HuH-7 (cell line): ENCODE measurements around the gene NKX2-2.
A peak's percentile ranks its signal among the peaks of the same experiment; 100 is the strongest.
"Not testable (repeated sequence)": the region's sequence is repeated elsewhere in the genome, so short reads cannot be mapped to it uniquely, and the experiment has no call there.

Source experiments
- DNase-seq: peaks from one replicate; pipeline ENCODE4 v3.0.0; 2011; ENCODE audit warnings: low spot score

The NKX2-2 gene

DNA sequence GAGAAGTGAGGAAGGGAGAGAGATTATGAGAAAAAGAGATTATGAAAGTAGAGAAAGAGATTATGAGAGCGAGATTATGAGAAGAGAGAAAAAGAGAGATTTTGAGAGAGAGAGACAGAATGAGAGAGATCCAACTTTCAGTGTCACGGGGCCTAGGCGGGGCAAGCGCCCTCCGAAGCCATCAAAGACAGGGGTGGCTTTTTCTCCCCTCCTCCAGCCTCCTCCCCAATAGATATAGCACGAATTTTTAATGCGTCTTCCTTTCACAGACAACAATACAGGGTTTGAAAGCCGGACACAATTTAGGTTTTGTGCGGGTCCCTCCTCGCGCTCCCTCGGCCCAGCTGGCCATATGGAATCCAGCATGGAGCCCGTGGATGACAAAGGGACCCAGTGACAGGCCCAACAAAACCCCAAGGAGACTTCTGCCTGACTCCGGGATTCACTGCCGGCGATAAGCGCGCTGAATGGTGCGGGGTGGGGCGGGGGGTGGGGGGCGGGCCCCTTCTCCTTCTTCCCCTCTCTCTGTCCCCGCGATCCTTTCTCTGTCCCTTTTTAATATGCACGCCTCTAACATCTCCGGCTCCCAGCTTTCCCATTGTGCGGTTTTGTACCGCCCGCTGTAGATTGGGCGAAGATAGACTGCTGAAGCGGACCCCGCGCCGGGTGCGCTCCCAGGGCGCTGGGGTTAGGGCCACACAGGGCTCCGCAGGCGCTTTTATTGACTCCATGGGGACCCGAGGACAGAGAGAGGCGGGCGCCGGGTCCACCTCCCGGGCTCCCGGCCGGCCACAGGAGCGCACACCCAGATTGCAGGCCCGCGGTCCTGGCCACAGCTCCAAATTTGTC, 5.4 kb downstream of the NKX2-2 start:
- DNase-seq: no peak

- no peak for DNase-seq
Observed at GRCh38 chr20:21507400-21508229, 6.2 kb downstream of the NKX2-2 start.

GRCh38 chr20:21505810-21506530, 7.9 kb downstream of the NKX2-2 start:
- no peak for DNase-seq

DNA sequence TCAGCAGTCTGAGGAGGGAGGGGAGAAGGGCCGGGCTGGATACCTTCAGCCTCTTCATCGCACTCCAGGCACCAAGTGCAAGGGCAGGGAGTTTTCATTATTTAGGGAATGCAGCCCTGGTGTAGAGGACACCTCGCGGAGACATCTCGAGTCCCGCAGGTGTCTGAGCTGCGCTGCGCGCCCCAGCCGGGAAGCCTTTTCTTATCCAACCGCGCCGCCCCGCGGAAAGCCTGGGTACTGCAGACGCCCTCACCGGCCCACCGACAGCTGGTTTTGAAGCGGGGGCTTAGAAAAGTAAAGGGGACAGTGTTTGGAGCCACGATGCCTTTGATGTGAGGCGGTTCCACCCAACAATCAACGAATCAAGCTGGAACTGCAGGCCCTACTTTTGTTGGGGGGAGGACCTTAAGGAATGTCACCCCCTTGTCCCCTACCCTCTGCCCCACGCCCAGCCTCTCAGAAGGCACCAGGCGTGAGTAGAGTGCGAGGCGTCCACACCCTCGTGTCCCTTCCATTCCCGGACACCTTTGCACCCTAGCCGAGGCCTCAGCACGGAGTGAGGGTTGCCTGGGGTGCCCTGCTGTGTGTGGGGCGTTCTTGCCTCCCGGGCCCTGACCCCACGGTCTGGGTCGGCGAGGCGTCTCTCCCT, 8.6 kb downstream of the NKX2-2 start:
- DNase-seq: peak; percentile 98

DNA sequence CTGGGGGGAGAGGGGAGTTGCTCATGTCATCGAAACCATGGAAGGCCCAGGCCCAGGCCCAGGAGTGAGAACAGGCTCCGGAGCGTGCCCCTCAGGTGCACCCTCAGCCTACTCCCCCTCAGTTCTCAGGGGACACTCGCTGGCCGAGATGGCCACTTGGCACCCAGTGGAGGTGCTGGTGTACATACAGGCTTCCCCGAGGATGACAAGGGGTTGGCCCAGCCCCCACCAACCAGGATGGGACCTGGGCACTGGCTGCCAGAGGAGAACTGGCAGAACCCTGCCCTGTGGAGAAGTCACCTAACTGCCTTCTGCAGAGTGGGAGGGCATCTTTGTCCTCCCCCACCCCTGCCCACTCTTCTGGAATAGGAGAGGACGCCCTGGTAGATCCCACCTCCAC, 9.5 kb downstream of the NKX2-2 start:
- no peak for DNase-seq

GRCh38 chr20:21503345-21503744, 10.5 kb downstream of the NKX2-2 start:
- no peak for DNase-seq

- DNase-seq: no peak
Observed at GRCh38 chr20:21501184-21501583, 12.7 kb downstream of the NKX2-2 start.

- no peak for DNase-seq
Observed at GRCh38 chr20:21500599-21500998, 13.3 kb downstream of the NKX2-2 start.

GRCh38 chr20:21499641-21500040, 14.2 kb downstream of the NKX2-2 start:
- no peak for DNase-seq

- DNase-seq: no peak
Observed at GRCh38 chr20:21498635-21499034, 15.2 kb downstream of the NKX2-2 start.

GRCh38 chr20:21498195-21498594, 15.7 kb downstream of the NKX2-2 start:
- DNase-seq: no peak

- DNase-seq: no peak
Observed at GRCh38 chr20:21496452-21496851, 17.4 kb downstream of the NKX2-2 start.

GRCh38 chr20:21493049-21493448, 20.8 kb downstream of the NKX2-2 start:
- no peak for DNase-seq

- no peak for DNase-seq
Observed at GRCh38 chr20:21490105-21490504, 23.8 kb downstream of the NKX2-2 start.

DNA sequence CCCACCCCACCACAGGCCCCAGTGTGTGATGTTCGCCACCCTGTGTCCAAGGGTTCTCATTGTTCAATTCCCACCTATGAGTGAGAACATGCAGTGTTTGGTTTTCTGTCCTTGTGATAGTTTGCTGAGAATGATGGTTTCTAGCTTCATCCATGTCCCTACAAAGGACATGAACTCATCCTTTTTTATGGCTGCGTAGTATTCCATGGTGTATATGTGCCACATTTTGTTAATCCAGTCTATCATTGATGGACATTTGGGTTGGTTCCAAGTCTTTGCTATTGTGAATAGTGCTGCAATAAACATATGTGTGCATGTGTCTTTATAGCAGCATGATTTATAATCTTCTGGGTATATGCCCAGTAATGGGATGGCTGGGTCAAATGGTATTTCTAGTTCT, 33.7 kb downstream of the NKX2-2 start:
- not testable (repeated sequence) for DNase-seq

DNA sequence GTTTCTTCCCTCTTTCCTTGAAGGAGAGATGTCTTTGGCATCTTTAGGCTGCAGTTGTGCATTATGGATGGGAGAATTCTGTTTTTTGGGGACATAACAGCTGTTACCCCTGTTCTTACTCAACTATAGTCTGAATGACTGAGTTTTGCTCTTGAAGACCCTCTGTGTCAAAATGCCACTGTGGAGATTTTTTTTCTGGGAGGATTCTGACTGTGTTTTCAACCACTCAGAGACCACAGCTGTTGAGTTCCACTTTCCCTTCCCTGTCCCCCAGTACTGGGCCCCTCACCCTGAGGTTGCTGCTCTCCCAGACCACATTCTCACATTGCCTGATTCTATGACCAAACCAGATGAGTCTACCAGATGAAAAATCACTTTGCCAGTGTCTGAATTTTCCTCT, 48.1 kb downstream of the NKX2-2 start:
- DNase-seq: no peak

DNA sequence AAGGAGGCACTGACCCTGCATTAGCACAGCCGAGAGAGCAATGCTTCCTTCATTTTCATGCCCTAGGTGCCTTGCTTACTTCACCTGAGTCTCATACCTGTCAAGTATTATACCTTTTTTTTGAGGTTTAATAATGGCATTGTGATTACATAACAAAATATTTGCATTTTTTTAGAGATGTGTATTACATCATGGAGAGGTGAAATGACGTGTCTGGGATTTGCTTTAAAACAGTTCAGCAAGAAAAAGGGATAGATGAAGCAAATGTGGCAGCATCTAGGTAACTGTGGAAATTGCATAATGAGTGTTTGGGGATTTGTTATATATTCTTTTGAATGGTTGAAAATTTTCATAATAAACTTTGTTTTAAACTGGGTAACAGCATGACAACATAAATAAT, 48.9 kb downstream of the NKX2-2 start:
- DNase-seq: no peak
